ENCODE results near the gene ARHGAP6. TPM values are rescaled to one million over a fixed set of nuclear protein-coding genes. Genes with fewer than 3 reads are reported as not detected.

Gene ARHGAP6
- total RNA-seq, 1 experiment from 2014 or later, result not detected

DNA sequence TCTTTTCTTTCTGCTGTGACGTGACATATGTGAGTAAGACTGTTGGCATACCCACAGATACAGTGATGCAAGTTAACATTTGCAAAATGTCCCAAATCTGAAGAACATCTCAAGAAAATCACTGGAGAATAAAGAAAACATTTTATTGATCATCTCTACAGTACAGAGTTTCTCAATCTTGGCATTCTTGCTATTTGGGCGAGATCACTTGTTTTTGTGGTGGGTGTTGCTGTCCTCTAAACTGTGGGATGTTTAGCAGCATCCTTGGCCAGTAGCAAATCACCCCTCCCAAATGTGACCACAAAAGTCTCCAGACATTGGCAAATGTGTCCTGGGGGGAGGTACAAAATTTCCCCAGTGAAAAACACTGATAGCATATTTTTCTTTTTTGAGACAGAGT, 343.7 kb downstream of the ARHGAP6 start:
- Histone ChIP-seq H3K4me2 (ENCODE audit: low read depth, low read length, poor library complexity, severe bottlenecking) (no peak overlapping the region), H3K79me2 (ENCODE audit: low read length) (no peaks in the 10 kb centered on the region), H3K9me2 (replicated peaks; ENCODE audit: insufficient read depth, low read length) (no peaks in the 10 kb centered on the region), H3K9me3 (ENCODE audit: low read length) (no peaks in the 10 kb centered on the region), H3K4me3 (ENCODE audit: low read length) (no peak overlapping the region), H3K36me3 (ENCODE audit: insufficient read depth, low read length) (no peaks in the 10 kb centered on the region), H3K27ac (ENCODE audit: low read length) (no peak overlapping the region), H2AFZ (ENCODE audit: low read length) (no peak overlapping the region), H4K20me1 (ENCODE audit: insufficient read depth, low read depth, low read length) (no peaks in the 10 kb centered on the region), H3K9ac (ENCODE audit: low read length) (no peak overlapping the region), H3K4me1 (ENCODE audit: low read length) (no peaks in the 10 kb centered on the region), H3K27me3 (ENCODE audit: low read length) (no peaks in the 10 kb centered on the region)
- DNase-seq, result no peak

GRCh38 chrX:11319806-11320520, 345.8 kb downstream of the ARHGAP6 start:
- H3K79me2 ChIP-seq (ENCODE audit: low read length), result no peaks in the 10 kb centered on the region
- no peaks in the 10 kb centered on the region for H3K36me3 ChIP-seq (ENCODE audit: insufficient read depth, low read length)
- no peaks in the 10 kb centered on the region for H3K9me3 ChIP-seq (ENCODE audit: low read length)
- H3K27ac ChIP-seq (ENCODE audit: low read length), result no peak overlapping the region
- H3K4me2 ChIP-seq (ENCODE audit: low read depth, low read length, poor library complexity, severe bottlenecking), result no peak overlapping the region
- H3K9me2 ChIP-seq (replicated peaks; ENCODE audit: insufficient read depth, low read length), result no peaks in the 10 kb centered on the region
- no peaks in the 10 kb centered on the region for H4K20me1 ChIP-seq (ENCODE audit: insufficient read depth, low read depth, low read length)
- H2AFZ ChIP-seq (ENCODE audit: low read length), result no peak overlapping the region
- no peaks in the 10 kb centered on the region for H3K4me1 ChIP-seq (ENCODE audit: low read length)
- H3K27me3 ChIP-seq (ENCODE audit: low read length), result no peaks in the 10 kb centered on the region
- no peak overlapping the region for H3K9ac ChIP-seq (ENCODE audit: low read length)
- no peak for DNase-seq
- no peak overlapping the region for H3K4me3 ChIP-seq (ENCODE audit: low read length)

DNA sequence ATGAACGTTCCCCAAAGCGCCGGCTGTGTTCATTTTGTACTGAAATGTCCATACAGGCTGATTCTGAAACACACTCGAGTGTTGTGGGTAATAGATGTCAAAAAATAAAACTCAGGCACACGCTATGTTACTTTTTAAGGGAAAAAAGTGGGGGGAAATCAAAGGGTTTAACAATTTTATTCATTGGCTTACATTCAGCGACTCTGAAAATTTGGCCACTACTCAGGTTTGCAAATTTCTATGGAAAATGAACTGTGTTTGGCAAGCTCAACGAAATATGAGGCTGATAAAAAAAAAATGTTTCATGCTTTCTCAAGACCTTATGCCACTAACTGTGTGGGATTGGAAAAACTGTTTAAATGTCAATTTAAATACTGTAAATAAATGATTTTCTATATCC, 354.0 kb downstream of the ARHGAP6 start:
- H3K27me3 ChIP-seq (ENCODE audit: low read length), result no peaks in the 10 kb centered on the region
- no peaks in the 10 kb centered on the region for H3K36me3 ChIP-seq (ENCODE audit: insufficient read depth, low read length)
- H3K79me2 ChIP-seq (ENCODE audit: low read length), result no peaks in the 10 kb centered on the region
- H3K9me3 ChIP-seq (ENCODE audit: low read length), result no peaks in the 10 kb centered on the region
- no peak overlapping the region for H3K4me3 ChIP-seq (ENCODE audit: low read length)
- H3K4me1 ChIP-seq (ENCODE audit: low read length), result no peaks in the 10 kb centered on the region
- no peak overlapping the region for H3K27ac ChIP-seq (ENCODE audit: low read length)
- no peak overlapping the region for H3K4me2 ChIP-seq (ENCODE audit: low read depth, low read length, poor library complexity, severe bottlenecking)
- no peaks in the 10 kb centered on the region for H3K9me2 ChIP-seq (replicated peaks; ENCODE audit: insufficient read depth, low read length)
- H4K20me1 ChIP-seq (ENCODE audit: insufficient read depth, low read depth, low read length), result no peaks in the 10 kb centered on the region
- H3K9ac ChIP-seq (ENCODE audit: low read length), result no peak overlapping the region
- DNase-seq, result no peak
- no peak overlapping the region for H2AFZ ChIP-seq (ENCODE audit: low read length)

DNA sequence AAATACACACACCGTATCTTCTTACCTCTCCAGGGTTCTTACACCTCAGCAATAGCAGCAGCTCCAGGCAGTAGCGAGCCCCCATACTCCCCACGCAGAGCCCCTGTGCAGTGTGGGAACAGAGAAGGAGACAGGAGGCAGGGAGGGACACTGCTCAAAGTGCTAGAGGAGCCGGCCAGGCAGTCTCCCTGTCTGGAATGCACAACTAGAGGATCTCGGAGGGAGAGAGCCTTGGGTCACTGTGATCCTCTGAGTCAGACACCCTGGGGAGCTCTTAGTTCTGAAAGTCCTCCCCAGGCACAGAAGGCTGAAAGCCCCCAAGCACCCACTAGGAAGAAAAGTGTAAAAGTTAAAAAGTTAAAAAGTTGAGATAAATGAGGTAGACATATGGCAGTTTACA, 356.5 kb downstream of the ARHGAP6 start:
- no peaks in the 10 kb centered on the region for H4K20me1 ChIP-seq (ENCODE audit: insufficient read depth, low read depth, low read length)
- H3K4me2 ChIP-seq (ENCODE audit: low read depth, low read length, poor library complexity, severe bottlenecking), result no peak overlapping the region
- no peak overlapping the region for H3K9ac ChIP-seq (ENCODE audit: low read length)
- no peak overlapping the region for H3K27ac ChIP-seq (ENCODE audit: low read length)
- no peaks in the 10 kb centered on the region for H3K4me1 ChIP-seq (ENCODE audit: low read length)
- H3K9me3 ChIP-seq (ENCODE audit: low read length), result no peaks in the 10 kb centered on the region
- no peaks in the 10 kb centered on the region for H3K79me2 ChIP-seq (ENCODE audit: low read length)
- no peak for DNase-seq
- H3K9me2 ChIP-seq (replicated peaks; ENCODE audit: insufficient read depth, low read length), result no peaks in the 10 kb centered on the region
- no peaks in the 10 kb centered on the region for H3K36me3 ChIP-seq (ENCODE audit: insufficient read depth, low read length)
- H3K4me3 ChIP-seq (ENCODE audit: low read length), result no peak overlapping the region
- H3K27me3 ChIP-seq (ENCODE audit: low read length), result no peaks in the 10 kb centered on the region
- H2AFZ ChIP-seq (ENCODE audit: low read length), result no peak overlapping the region

- Histone ChIP-seq H3K27ac (ENCODE audit: low read length) (no peak overlapping the region), H3K36me3 (ENCODE audit: insufficient read depth, low read length) (no peaks in the 10 kb centered on the region), H3K4me1 (ENCODE audit: low read length) (no peaks in the 10 kb centered on the region)
These were observed 360.1 kb downstream of the ARHGAP6 start for GRCh38 chrX:11305641-11306040.

DNA sequence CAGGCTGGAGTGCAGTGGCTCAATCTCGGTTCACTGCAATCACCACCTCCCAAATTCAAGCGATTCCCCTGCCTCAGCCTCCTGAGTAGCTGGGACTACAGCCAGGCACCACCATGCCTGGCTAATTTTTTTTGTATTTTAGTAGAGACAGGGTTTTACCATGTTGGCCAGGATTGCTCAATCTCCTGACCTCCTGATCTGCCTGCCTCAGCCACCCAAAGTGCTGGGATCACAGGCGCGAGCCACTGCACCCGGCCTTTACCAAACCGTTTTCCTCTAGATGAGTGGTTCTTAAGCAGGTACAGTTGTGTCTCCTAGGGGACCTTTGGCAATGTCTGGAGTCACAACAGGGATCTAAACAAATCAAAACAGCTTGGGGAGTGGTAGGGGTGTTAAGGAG, 360.9 kb downstream of the ARHGAP6 start:
- Histone ChIP-seq H3K4me3 (ENCODE audit: low read length) (no peak overlapping the region), H3K4me1 (ENCODE audit: low read length) (no peaks in the 10 kb centered on the region), H3K9ac (ENCODE audit: low read length) (no peak overlapping the region), H3K27ac (ENCODE audit: low read length) (no peak overlapping the region), H3K27me3 (ENCODE audit: low read length) (no peaks in the 10 kb centered on the region), H3K9me2 (replicated peaks; ENCODE audit: insufficient read depth, low read length) (no peaks in the 10 kb centered on the region), H3K36me3 (ENCODE audit: insufficient read depth, low read length) (no peaks in the 10 kb centered on the region), H3K79me2 (ENCODE audit: low read length) (no peaks in the 10 kb centered on the region), H2AFZ (ENCODE audit: low read length) (no peak overlapping the region), H4K20me1 (ENCODE audit: insufficient read depth, low read depth, low read length) (no peaks in the 10 kb centered on the region), H3K4me2 (ENCODE audit: low read depth, low read length, poor library complexity, severe bottlenecking) (no peak overlapping the region), H3K9me3 (ENCODE audit: low read length) (no peaks in the 10 kb centered on the region)
- DNase-seq, result no peak

More at GRCh38 chrX:11305641-11306040, 360.1 kb downstream of the ARHGAP6 start:
- Histone ChIP-seq H3K9me3 (ENCODE audit: low read length) (no peaks in the 10 kb centered on the region), H4K20me1 (ENCODE audit: insufficient read depth, low read depth, low read length) (no peaks in the 10 kb centered on the region), H2AFZ (ENCODE audit: low read length) (no peak overlapping the region), H3K79me2 (ENCODE audit: low read length) (no peaks in the 10 kb centered on the region), H3K4me3 (ENCODE audit: low read length) (no peak overlapping the region), H3K9me2 (replicated peaks; ENCODE audit: insufficient read depth, low read length) (no peaks in the 10 kb centered on the region), H3K4me2 (ENCODE audit: low read depth, low read length, poor library complexity, severe bottlenecking) (no peak overlapping the region), H3K9ac (ENCODE audit: low read length) (no peak overlapping the region), H3K27me3 (ENCODE audit: low read length) (no peaks in the 10 kb centered on the region)
- DNase-seq, result no peak

GRCh38 chrX:11298600-11298999, 367.1 kb downstream of the ARHGAP6 start:
- H3K27ac ChIP-seq (ENCODE audit: low read length), result no peak overlapping the region
- DNase-seq, result no peak
- H3K4me2 ChIP-seq (ENCODE audit: low read depth, low read length, poor library complexity, severe bottlenecking), result no peak overlapping the region
- no peaks in the 10 kb centered on the region for H3K4me1 ChIP-seq (ENCODE audit: low read length)
- no peak overlapping the region for H3K9ac ChIP-seq (ENCODE audit: low read length)
- no peaks in the 10 kb centered on the region for H3K9me3 ChIP-seq (ENCODE audit: low read length)
- H2AFZ ChIP-seq (ENCODE audit: low read length), result no peak overlapping the region
- no peaks in the 10 kb centered on the region for H3K79me2 ChIP-seq (ENCODE audit: low read length)
- no peaks in the 10 kb centered on the region for H3K27me3 ChIP-seq (ENCODE audit: low read length)
- H3K9me2 ChIP-seq (replicated peaks; ENCODE audit: insufficient read depth, low read length), result no peaks in the 10 kb centered on the region
- no peaks in the 10 kb centered on the region for H4K20me1 ChIP-seq (ENCODE audit: insufficient read depth, low read depth, low read length)
- no peaks in the 10 kb centered on the region for H3K36me3 ChIP-seq (ENCODE audit: insufficient read depth, low read length)
- H3K4me3 ChIP-seq (ENCODE audit: low read length), result no peak overlapping the region

DNA sequence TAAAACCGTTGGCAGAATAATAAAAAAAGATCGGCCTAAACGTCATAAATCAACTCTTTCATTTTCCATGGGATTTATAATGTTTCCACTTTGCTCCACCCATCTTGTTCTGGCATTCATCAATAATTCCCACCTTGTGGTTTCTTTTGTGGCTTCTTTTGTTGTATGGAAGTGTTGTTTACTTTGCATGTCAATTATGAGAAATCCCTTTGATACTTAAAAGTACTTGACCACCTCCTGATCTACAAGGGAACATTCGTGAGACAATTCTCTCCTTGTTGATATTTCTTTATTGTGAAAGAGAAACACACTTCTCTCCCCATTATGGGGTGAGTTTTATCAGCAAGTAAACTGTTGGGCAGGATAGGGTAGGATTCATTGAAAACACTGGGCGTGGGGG, 369.7 kb downstream of the ARHGAP6 start:
- H3K4me2 ChIP-seq (ENCODE audit: low read depth, low read length, poor library complexity, severe bottlenecking), result no peak overlapping the region
- H3K27me3 ChIP-seq (ENCODE audit: low read length), result no peaks in the 10 kb centered on the region
- H3K4me1 ChIP-seq (ENCODE audit: low read length), result no peaks in the 10 kb centered on the region
- no peak overlapping the region for H3K27ac ChIP-seq (ENCODE audit: low read length)
- H3K36me3 ChIP-seq (ENCODE audit: insufficient read depth, low read length), result no peaks in the 10 kb centered on the region
- H4K20me1 ChIP-seq (ENCODE audit: insufficient read depth, low read depth, low read length), result no peaks in the 10 kb centered on the region
- no peak overlapping the region for H3K4me3 ChIP-seq (ENCODE audit: low read length)
- H3K79me2 ChIP-seq (ENCODE audit: low read length), result no peaks in the 10 kb centered on the region
- no peak overlapping the region for H2AFZ ChIP-seq (ENCODE audit: low read length)
- H3K9ac ChIP-seq (ENCODE audit: low read length), result no peak overlapping the region
- DNase-seq, result no peak
- H3K9me3 ChIP-seq (ENCODE audit: low read length), result no peaks in the 10 kb centered on the region
- H3K9me2 ChIP-seq (replicated peaks; ENCODE audit: insufficient read depth, low read length), result no peaks in the 10 kb centered on the region

Data from Karpas-422 (cell line).